ENCODE data around the gene THSD4.
"Not testable (repeated sequence)": the region's sequence is repeated elsewhere in the genome, so short reads cannot be mapped to it uniquely, and the experiment has no call there.

THSD4 gene

GRCh38 chr15:71312731-71313460 is 197.6 kb downstream of the THSD4 start:
- Histone ChIP-seq H3K36me3 (ENCODE audit: control insufficient read depth in 2 of 2, insufficient read depth in 2 of 2, low read length in 2 of 2) (no peaks in the 10 kb centered on the region), H3K27me3 (ENCODE audit: control insufficient read depth in 1 of 2, insufficient read depth in 2 of 2, low read length in 2 of 2) (no peaks in the 10 kb centered on the region), H3K9ac (ENCODE audit: low read length in 2 of 2) (no peak overlapping the region), H3K9me3 (ENCODE audit: control insufficient read depth in 2 of 2, low read length in 2 of 2) (no peaks in the 10 kb centered on the region), H3K4me3 (ENCODE audit: low read length in 2 of 2) (no peak overlapping the region), H3K27ac (ENCODE audit: low read length) (no peak overlapping the region), H3K4me1 (ENCODE audit: control insufficient read depth, insufficient read depth, low read length) (no peaks in the 10 kb centered on the region)

- Histone ChIP-seq H3K4me1 (ENCODE audit: control insufficient read depth, insufficient read depth, low read length) (no peaks in the 10 kb centered on the region), H3K9ac (ENCODE audit: low read length in 2 of 2) (no peak overlapping the region), H3K36me3 (ENCODE audit: control insufficient read depth in 2 of 2, insufficient read depth in 2 of 2, low read length in 2 of 2) (no peaks in the 10 kb centered on the region), H3K9me3 (ENCODE audit: control insufficient read depth in 2 of 2, low read length in 2 of 2) (no peaks in the 10 kb centered on the region), H3K27me3 (ENCODE audit: control insufficient read depth in 1 of 2, insufficient read depth in 2 of 2, low read length in 2 of 2) (no peaks in the 10 kb centered on the region), H3K27ac (ENCODE audit: low read length) (no peak overlapping the region), H3K4me3 (ENCODE audit: low read length in 2 of 2) (no peak overlapping the region)
These were observed 198.5 kb downstream of the THSD4 start for GRCh38 chr15:71313806-71314205.

- Histone ChIP-seq H3K27ac (ENCODE audit: low read length) (no peak overlapping the region), H3K4me3 (ENCODE audit: low read length in 2 of 2) (no peak overlapping the region), H3K27me3 (ENCODE audit: control insufficient read depth in 1 of 2, insufficient read depth in 2 of 2, low read length in 2 of 2) (no peaks in the 10 kb centered on the region), H3K9me3 (ENCODE audit: control insufficient read depth in 2 of 2, low read length in 2 of 2) (no peaks in the 10 kb centered on the region), H3K9ac (ENCODE audit: low read length in 2 of 2) (no peak overlapping the region), H3K4me1 (ENCODE audit: control insufficient read depth, insufficient read depth, low read length) (no peaks in the 10 kb centered on the region), H3K36me3 (ENCODE audit: control insufficient read depth in 2 of 2, insufficient read depth in 2 of 2, low read length in 2 of 2) (no peaks in the 10 kb centered on the region)
These were observed 199.8 kb downstream of the THSD4 start for GRCh38 chr15:71314956-71315537.

- Histone ChIP-seq H3K27ac (ENCODE audit: low read length) (no peak overlapping the region), H3K9ac (ENCODE audit: low read length in 2 of 2) (no peak overlapping the region), H3K36me3 (ENCODE audit: control insufficient read depth in 2 of 2, insufficient read depth in 2 of 2, low read length in 2 of 2) (no peaks in the 10 kb centered on the region), H3K27me3 (ENCODE audit: control insufficient read depth in 1 of 2, insufficient read depth in 2 of 2, low read length in 2 of 2) (no peaks in the 10 kb centered on the region), H3K9me3 (ENCODE audit: control insufficient read depth in 2 of 2, low read length in 2 of 2) (no peaks in the 10 kb centered on the region), H3K4me1 (ENCODE audit: control insufficient read depth, insufficient read depth, low read length) (no peaks in the 10 kb centered on the region), H3K4me3 (ENCODE audit: low read length in 2 of 2) (no peak overlapping the region)
These were observed 201.6 kb downstream of the THSD4 start for GRCh38 chr15:71316911-71317310.

- not testable (repeated sequence) for H3K9me3 ChIP-seq (ENCODE audit: control insufficient read depth in 2 of 2, low read length in 2 of 2); H3K36me3 ChIP-seq (ENCODE audit: control insufficient read depth in 2 of 2, insufficient read depth in 2 of 2, low read length in 2 of 2); H3K27me3 ChIP-seq (ENCODE audit: control insufficient read depth in 1 of 2, insufficient read depth in 2 of 2, low read length in 2 of 2); H3K9ac ChIP-seq (ENCODE audit: low read length in 2 of 2); H3K27ac ChIP-seq (ENCODE audit: low read length); H3K4me3 ChIP-seq (ENCODE audit: low read length in 2 of 2); H3K4me1 ChIP-seq (ENCODE audit: control insufficient read depth, insufficient read depth, low read length)
These were observed 204.2 kb downstream of the THSD4 start for GRCh38 chr15:71319424-71319823.

GRCh38 chr15:71319935-71320334 is 204.7 kb downstream of the THSD4 start:
- Histone ChIP-seq H3K27ac (ENCODE audit: low read length) (no peak overlapping the region), H3K9ac (ENCODE audit: low read length in 2 of 2) (no peak overlapping the region), H3K4me1 (ENCODE audit: control insufficient read depth, insufficient read depth, low read length) (no peaks in the 10 kb centered on the region), H3K36me3 (ENCODE audit: control insufficient read depth in 2 of 2, insufficient read depth in 2 of 2, low read length in 2 of 2) (no peaks in the 10 kb centered on the region), H3K27me3 (ENCODE audit: control insufficient read depth in 1 of 2, insufficient read depth in 2 of 2, low read length in 2 of 2) (no peaks in the 10 kb centered on the region), H3K9me3 (ENCODE audit: control insufficient read depth in 2 of 2, low read length in 2 of 2) (no peaks in the 10 kb centered on the region), H3K4me3 (ENCODE audit: low read length in 2 of 2) (no peak overlapping the region)

- Histone ChIP-seq H3K9me3 (ENCODE audit: control insufficient read depth in 2 of 2, low read length in 2 of 2) (no peaks in the 10 kb centered on the region), H3K27me3 (ENCODE audit: control insufficient read depth in 1 of 2, insufficient read depth in 2 of 2, low read length in 2 of 2) (no peaks in the 10 kb centered on the region), H3K36me3 (ENCODE audit: control insufficient read depth in 2 of 2, insufficient read depth in 2 of 2, low read length in 2 of 2) (no peaks in the 10 kb centered on the region), H3K4me3 (ENCODE audit: low read length in 2 of 2) (no peak overlapping the region), H3K4me1 (ENCODE audit: control insufficient read depth, insufficient read depth, low read length) (peaks cover 2% of the 10 kb centered on the region), H3K27ac (ENCODE audit: low read length) (no peak overlapping the region), H3K9ac (ENCODE audit: low read length in 2 of 2) (no peak overlapping the region)
These were observed 207.8 kb downstream of the THSD4 start for GRCh38 chr15:71323082-71323481.

- Histone ChIP-seq H3K36me3 (ENCODE audit: control insufficient read depth in 2 of 2, insufficient read depth in 2 of 2, low read length in 2 of 2) (no peaks in the 10 kb centered on the region), H3K27ac (ENCODE audit: low read length) (no peak overlapping the region), H3K9ac (ENCODE audit: low read length in 2 of 2) (no peak overlapping the region), H3K4me3 (ENCODE audit: low read length in 2 of 2) (no peak overlapping the region), H3K9me3 (ENCODE audit: control insufficient read depth in 2 of 2, low read length in 2 of 2) (no peaks in the 10 kb centered on the region), H3K4me1 (ENCODE audit: control insufficient read depth, insufficient read depth, low read length) (peaks cover 8% of the 10 kb centered on the region), H3K27me3 (ENCODE audit: control insufficient read depth in 1 of 2, insufficient read depth in 2 of 2, low read length in 2 of 2) (no peaks in the 10 kb centered on the region)
These were observed 208.3 kb downstream of the THSD4 start for GRCh38 chr15:71323584-71323983.

GRCh38 chr15:71325481-71325880 is 210.2 kb downstream of the THSD4 start:
- Histone ChIP-seq H3K4me1 (ENCODE audit: control insufficient read depth, insufficient read depth, low read length) (peaks cover 26% of the 10 kb centered on the region), H3K27me3 (ENCODE audit: control insufficient read depth in 1 of 2, insufficient read depth in 2 of 2, low read length in 2 of 2) (no peaks in the 10 kb centered on the region), H3K27ac (ENCODE audit: low read length) (no peak overlapping the region)

GRCh38 chr15:71328453-71328852 is 213.2 kb downstream of the THSD4 start:
- Histone ChIP-seq H3K9ac (ENCODE audit: low read length in 2 of 2) (no peak overlapping the region), H3K4me3 (ENCODE audit: low read length in 2 of 2) (no peak overlapping the region), H3K36me3 (ENCODE audit: control insufficient read depth in 2 of 2, insufficient read depth in 2 of 2, low read length in 2 of 2) (no peaks in the 10 kb centered on the region), H3K27ac (ENCODE audit: low read length) (peak overlapping the region; percentile 76), H3K27me3 (ENCODE audit: control insufficient read depth in 1 of 2, insufficient read depth in 2 of 2, low read length in 2 of 2) (no peaks in the 10 kb centered on the region), H3K4me1 (ENCODE audit: control insufficient read depth, insufficient read depth, low read length) (peaks cover 41% of the 10 kb centered on the region), H3K9me3 (ENCODE audit: control insufficient read depth in 2 of 2, low read length in 2 of 2) (no peaks in the 10 kb centered on the region)

More at GRCh38 chr15:71325481-71325880, 210.2 kb downstream of the THSD4 start:
- no peaks in the 10 kb centered on the region for H3K9me3 ChIP-seq (ENCODE audit: control insufficient read depth in 2 of 2, low read length in 2 of 2)
- no peak overlapping the region for H3K4me3 ChIP-seq (ENCODE audit: low read length in 2 of 2)
- H3K36me3 ChIP-seq (ENCODE audit: control insufficient read depth in 2 of 2, insufficient read depth in 2 of 2, low read length in 2 of 2) = no peaks in the 10 kb centered on the region
- H3K9ac ChIP-seq (ENCODE audit: low read length in 2 of 2) = no peak overlapping the region

- Histone ChIP-seq H3K27ac (ENCODE audit: low read length) (peak overlapping the region; percentile 76), H3K9me3 (ENCODE audit: control insufficient read depth in 2 of 2, low read length in 2 of 2) (no peaks in the 10 kb centered on the region), H3K9ac (ENCODE audit: low read length in 2 of 2) (no peak overlapping the region), H3K27me3 (ENCODE audit: control insufficient read depth in 1 of 2, insufficient read depth in 2 of 2, low read length in 2 of 2) (no peaks in the 10 kb centered on the region), H3K4me1 (ENCODE audit: control insufficient read depth, insufficient read depth, low read length) (peaks cover 42% of the 10 kb centered on the region), H3K36me3 (ENCODE audit: control insufficient read depth in 2 of 2, insufficient read depth in 2 of 2, low read length in 2 of 2) (no peaks in the 10 kb centered on the region), H3K4me3 (ENCODE audit: low read length in 2 of 2) (peak overlapping the region in 1 of 2 donors; percentile 40)
These were observed 213.8 kb downstream of the THSD4 start for GRCh38 chr15:71329041-71329440.

Data from stomach smooth muscle (tissue), 2 donors.